VCaP (cell line): Measurements from ENCODE around the gene PPARD.

Experiments
- H3K27ac ChIP-seq: fragments of 450-650 bp; 2 replicates; pipeline ENCODE4 v1.5.1; 2017
- TF ChIP-seq, protein P1 (sequence below): fragments of 450-650 bp; conservative IDR thresholded peaks from 2 replicates; pipeline ENCODE4 v1.5.1; 2017; ENCODE audit warnings: mild to moderate bottlenecking, moderate library complexity

The PPARD gene

GRCh38 chr6:35392111-35392702, 49.8 kb downstream of the PPARD start:
- peak overlapping the region; percentile 63 for H3K27ac ChIP-seq
- TF ChIP-seq, protein P1, sequence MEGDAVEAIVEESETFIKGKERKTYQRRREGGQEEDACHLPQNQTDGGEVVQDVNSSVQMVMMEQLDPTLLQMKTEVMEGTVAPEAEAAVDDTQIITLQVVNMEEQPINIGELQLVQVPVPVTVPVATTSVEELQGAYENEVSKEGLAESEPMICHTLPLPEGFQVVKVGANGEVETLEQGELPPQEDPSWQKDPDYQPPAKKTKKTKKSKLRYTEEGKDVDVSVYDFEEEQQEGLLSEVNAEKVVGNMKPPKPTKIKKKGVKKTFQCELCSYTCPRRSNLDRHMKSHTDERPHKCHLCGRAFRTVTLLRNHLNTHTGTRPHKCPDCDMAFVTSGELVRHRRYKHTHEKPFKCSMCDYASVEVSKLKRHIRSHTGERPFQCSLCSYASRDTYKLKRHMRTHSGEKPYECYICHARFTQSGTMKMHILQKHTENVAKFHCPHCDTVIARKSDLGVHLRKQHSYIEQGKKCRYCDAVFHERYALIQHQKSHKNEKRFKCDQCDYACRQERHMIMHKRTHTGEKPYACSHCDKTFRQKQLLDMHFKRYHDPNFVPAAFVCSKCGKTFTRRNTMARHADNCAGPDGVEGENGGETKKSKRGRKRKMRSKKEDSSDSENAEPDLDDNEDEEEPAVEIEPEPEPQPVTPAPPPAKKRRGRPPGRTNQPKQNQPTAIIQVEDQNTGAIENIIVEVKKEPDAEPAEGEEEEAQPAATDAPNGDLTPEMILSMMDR, result no peak

GRCh38 chr6:35392773-35393672, 50.7 kb downstream of the PPARD start:
- TF ChIP-seq, protein P1, result no peak
- H3K27ac ChIP-seq, result peak overlapping the region; percentile 63

DNA sequence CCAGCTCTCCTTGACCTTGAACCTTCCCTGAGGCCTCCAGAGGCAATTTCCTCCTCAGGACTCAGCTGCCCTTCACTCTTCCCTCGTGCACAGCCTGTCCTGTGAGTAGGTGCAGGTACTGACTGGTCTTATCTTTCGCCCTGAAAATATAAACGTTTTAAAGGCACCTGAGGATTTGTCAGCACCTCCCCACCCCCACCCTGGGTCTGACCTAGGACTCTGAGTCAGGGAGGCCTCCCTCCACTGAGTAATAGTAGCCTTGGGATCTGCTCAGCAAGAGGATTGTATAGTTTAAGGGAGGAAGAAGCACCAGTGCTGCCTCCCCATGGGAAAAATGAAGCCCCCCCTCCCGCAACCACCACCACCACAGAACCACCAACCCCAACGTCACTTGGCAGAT, 54.6 kb downstream of the PPARD start:
- TF ChIP-seq, protein P1, result no peak
- no peak overlapping the region for H3K27ac ChIP-seq

DNA sequence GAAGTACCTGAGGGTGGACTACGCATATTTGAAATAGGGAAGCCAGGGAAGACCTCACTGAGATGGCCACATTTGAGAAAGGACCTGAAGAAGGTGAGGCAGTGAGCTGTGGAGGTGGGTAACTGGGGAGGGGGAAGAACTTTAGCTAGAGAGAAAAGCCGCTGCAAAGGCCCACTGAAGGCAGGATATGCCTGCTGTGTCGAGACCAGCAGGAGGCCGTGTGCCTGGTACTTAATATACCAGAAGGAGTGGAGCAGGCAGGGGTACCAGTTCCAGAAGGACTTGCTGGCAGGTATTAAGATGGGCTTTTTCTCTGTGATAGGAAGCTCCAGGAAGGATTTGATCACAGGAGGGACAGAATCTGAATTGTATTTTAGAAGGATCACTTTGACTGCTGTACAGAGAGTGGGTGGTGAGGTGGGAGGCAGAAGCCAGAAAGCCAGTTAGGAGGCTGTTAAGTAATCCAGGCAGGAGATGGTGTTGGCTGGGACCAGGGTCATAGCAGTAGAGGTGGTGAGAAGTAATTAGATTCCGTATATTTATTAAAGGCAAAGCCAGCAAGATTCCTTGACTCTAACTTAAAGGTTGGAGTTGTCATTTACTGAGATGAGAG, 55.6 kb downstream of the PPARD start:
- TF ChIP-seq, protein P1, result no peak

GRCh38 chr6:35398526-35398925, 56.2 kb downstream of the PPARD start:
- H3K27ac ChIP-seq, result no peak overlapping the region
- TF ChIP-seq, protein P1, result no peak

More for the DNA sequence above, 55.6 kb downstream of the PPARD start:
- no peak overlapping the region for H3K27ac ChIP-seq

GRCh38 chr6:35400111-35400510, 57.8 kb downstream of the PPARD start:
- TF ChIP-seq, protein P1, result no peak
- no peak overlapping the region for H3K27ac ChIP-seq

DNA sequence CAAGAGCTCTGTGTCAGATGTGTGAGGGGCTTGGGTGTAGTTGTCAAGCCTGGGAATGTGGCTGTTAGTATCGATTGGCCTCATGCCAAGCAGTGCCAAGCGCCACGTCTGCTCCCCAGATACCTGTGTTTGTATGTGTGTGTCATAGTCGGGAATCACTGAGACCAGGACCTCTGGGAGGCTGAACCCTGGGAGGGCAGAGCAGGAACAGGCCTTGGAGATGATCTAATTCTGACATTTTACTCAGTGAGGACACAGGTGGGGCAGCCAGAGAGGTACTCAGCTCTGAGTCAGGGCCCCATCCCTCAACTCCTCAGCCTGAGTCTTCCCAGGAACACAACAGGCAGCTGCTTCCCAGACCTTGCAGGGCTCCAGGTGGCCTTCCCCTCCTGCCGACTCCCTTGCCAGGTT, 58.5 kb downstream of the PPARD start:
- TF ChIP-seq, protein P1, result no peak
- no peak overlapping the region for H3K27ac ChIP-seq
